Putamen (tissue), 1 donor: Measurements from ENCODE around the gene PLSCR3.

ENCODE experiments used
- DNase-seq: peaks from one replicate; pipeline ENCODE4 v3.0.0-alpha.2; 2016; ENCODE audit warnings: low spot score

The PLSCR3 gene

DNA sequence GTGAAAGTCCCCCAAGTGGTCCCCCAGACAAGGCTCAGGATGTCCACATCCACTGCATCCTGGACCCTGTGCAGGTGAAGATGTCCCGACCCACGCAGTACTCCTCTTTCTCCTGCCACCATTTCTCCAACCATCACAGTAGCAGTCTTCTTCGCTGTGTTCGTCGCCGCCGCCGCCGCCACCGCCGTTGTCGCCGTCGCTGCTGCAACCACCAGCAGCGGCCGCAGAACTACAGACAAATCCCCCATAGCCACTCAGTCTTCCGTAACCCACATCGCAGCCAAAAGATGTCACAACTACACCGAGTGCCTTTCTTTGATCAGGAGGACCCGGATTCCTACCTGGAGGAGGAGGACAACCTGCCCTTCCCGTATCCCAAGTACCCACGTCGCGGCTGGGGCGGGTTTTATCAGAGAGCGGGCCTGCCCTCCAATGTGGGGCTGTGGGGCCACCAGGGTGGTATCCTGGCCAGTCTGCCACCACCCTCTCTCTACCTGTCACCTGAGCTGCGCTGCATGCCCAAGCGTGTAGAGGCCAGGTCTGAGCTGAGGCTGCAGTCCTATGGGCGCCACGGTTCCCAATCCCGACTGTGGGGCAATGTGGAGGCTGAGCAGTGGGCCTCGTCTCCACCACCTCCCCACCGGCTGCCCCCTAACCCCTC lies 32.0 kb upstream of the PLSCR3 start:
- DNase-seq, result no peak

DNA sequence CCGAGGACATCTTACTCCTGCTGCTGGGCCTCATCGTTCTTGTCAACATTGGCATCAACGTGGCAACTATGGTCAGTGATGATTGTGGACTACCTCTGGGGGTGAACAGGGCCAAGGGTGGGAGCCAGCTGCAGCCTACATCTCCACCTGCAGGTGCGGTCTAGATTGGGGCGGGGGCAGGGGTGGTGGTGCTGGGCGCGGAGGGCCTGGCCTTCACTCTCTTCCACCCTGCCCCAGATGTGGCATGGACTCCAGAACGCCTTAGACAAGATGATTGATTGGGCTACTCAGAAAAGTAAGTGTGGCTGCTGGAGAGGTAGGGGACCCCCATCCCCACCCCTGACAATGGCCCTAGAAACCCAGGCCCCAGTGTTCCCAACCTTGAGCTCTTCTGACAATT lies 31.4 kb upstream of the PLSCR3 start:
- no peak for DNase-seq

DNA sequence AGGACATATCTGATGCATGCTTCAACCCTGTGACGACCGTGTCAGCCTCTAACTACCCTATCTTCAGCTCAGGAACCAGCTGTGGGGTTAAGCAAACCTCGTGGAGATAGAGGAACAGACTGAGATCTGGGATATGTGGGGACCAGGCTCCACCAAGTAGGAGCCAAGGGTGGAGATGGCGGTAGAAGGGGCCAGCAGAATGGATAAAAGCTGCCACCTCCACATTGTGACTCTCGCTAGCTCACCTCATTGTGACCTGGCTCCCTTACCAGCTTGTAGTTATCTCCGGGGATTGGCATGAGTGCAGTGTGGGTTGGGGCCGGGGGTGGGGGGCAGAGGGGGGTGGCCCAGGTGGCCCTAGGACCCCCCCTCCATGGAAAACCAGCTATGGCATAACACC lies 31.0 kb upstream of the PLSCR3 start, which contains the start of gene SPEM2:
Gene SPEM2 (plus strand): TSS at position 301 of the 400 bp plus-strand sequence. CDS start 73 bp downstream, at position 374.
- DNase-seq, result no peak

DNA sequence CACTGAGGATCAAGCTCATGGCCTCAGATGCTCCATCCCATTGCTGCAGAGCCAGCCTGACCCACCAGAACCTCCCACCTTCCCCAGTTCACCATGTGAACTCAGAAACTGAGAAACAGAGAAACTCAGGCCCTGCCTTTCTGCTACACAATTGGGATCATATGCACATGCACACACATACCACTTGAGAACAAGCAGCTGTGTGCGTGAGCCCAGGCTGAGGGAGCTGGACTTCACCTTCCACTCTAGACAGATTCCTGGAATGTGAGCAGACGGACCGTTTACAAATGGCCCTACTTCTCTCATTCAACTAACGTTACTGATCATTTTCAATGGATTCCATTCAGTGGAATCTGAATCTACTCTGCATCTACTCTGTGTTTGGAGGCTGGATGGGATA lies 29.4 kb upstream of the PLSCR3 start:
- DNase-seq, result no peak

DNA sequence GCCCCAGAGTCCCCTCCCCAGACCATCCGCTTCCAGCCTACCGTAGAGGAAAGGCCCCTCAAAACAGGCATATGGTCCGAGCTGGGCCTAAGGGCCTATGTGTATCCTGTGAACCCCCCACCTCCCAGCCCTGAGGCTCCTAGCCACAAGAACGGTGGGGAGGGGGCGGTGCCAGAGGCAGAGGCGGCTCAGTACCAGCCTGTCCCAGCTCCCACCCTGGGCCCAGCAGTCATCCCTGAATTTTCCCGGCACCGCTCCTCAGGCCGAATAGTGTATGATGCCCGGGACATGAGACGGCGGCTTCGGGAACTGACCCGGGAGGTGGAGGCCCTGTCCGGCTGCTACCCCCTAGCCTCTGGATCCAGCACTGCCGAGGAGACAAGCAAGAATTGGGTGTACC lies 26.9 kb upstream of the PLSCR3 start:
- DNase-seq, result no peak

DNA sequence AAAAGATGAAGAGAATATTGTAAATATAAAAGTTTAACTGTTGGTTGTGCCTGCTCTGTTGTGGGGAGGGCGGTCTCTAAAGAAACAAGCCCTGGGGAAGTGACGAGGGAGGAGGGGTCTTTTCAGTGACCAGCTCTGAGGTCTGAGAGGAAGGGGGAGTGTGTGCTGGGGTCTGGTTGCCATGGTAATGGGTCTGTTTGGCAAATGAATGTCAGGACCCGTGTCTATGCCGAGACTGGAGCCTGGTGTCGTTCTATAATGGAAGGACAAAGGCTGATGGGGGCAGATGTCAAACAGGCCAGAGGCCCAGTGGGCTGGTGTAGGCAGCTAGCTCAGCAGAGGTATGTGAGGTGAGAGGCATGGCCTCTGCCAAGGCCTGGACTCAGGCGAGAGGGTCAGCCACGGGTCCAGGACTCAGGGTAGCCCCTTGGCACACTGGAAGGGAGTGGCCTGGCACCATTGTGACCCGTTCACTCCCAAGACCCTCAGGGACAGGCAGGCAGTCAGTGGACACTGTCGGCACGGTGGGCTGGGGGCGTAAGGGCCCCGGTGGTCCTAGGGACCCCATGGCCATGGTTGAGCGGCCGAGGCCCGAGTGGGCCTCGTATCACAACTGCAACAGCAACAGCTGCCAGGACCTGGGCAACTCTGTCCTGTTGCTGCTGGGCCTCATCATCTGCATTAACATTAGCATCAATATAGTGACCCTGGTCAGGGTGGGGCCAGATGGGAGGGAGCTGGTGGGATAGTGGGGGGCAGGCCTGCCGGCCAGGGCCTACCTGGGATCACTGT lies 25.7 kb upstream of the PLSCR3 start, which contains the start of gene SPEM1:
Gene SPEM1 (plus strand): TSS at position 506 of the 792 bp plus-strand sequence. CDS start 61 bp downstream, at position 567.
- DNase-seq, result no peak

DNA sequence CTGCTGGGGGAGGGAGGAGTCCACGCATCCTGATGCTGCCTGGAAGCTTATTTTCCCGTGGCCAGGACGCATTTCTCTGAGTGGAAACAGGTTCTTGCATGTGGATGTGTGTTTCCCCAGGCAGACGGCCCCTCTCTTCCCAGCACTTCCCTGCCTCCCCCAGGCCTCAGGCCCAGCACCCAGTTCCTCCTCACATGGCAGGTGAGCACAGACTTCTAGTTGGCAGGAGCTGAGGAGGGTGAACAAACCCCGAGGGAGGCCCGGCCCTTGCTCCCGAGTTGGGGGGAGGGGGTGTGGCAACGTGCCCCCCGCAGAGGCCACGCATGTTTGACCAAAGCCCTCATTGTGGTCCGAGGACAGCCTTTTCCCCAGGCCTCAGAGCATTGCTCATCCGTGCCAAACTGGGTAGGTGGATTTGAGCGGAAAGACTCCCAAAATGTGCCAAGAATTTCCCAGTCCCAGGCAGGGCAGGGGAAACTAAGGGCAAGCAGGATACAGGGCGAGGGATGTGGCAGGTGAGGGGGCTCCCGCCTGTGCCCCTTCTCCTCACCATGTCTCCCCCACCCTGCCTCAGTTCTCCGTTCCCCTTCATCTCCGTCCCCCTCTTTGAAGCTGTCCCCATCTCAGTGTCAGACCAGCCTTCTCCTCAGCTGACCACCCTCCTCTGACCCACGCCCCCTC lies 24.3 kb upstream of the PLSCR3 start:
- DNase-seq, result no peak

DNA sequence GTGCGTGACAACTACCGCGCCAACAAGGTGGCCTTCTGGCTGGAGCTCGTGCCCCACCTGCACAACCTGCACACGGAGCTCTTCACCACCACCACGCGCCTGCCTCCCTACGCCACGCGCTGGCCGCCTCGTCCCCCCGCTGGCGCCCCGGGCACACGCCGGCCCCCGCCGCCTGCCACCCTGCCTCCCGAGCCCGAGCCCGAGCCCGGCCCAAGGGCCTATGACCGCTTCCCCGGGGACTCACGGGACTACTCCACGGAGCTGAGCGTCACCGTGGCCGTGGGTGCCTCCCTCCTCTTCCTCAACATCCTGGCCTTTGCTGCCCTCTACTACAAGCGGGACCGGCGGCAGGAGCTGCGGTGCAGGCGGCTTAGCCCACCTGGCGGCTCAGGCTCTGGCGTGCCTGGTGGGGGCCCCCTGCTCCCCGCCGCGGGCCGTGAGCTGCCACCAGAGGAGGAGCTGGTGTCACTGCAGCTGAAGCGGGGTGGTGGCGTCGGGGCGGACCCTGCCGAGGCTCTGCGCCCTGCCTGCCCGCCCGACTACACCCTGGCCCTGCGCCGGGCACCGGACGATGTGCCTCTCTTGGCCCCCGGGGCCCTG lies 22.8 kb upstream of the PLSCR3 start:
- no peak for DNase-seq

DNA sequence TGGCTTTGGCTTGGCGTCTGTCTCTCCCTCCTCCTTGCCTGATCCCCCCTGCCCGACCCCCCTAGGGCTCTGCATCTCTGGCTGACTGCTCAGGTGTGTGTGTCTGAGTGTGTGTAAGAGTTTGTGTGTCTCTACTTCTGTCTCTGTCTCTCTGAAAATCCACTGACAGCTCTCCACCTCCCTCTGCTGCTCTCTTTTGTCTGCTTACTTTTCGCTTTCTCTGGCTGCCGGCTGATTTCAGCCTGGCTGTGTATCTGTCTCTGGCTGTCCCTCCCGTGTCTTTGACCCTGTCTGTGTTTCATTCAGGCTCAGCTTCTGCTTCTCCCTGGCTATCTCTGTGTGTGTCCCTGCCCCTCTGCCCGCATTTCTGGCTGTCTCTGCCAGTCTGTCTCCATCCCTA lies 22.0 kb upstream of the PLSCR3 start:
- no peak for DNase-seq

DNA sequence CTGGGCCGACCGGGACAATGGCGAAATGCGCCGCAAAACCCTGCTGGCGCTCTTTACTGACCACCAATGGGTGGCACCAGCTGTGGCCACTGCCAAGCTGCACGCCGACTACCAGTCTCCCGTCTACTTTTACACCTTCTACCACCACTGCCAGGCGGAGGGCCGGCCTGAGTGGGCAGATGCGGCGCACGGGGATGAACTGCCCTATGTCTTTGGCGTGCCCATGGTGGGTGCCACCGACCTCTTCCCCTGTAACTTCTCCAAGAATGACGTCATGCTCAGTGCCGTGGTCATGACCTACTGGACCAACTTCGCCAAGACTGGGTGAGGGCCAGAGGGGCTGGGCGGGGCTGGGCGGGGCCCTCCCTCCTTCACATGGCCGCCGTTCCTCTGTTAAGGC lies 21.5 kb upstream of the PLSCR3 start:
- no peak for DNase-seq

DNA sequence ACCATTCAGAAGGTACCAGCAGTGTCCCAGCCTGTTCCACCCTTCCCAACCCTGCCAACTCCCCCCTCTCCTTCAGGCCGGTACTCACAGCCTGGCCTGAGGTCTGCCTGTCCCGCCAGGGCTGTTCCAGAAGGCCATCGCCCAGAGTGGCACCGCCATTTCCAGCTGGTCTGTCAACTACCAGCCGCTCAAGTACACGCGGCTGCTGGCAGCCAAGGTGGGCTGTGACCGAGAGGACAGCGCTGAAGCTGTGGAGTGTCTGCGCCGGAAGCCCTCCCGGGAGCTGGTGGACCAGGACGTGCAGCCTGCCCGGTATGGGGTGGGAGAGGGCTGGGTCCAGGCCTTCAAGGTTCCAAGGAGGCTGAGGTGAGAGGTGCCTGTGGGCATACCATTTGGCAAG lies 20.5 kb upstream of the PLSCR3 start:
- DNase-seq, result no peak

DNA sequence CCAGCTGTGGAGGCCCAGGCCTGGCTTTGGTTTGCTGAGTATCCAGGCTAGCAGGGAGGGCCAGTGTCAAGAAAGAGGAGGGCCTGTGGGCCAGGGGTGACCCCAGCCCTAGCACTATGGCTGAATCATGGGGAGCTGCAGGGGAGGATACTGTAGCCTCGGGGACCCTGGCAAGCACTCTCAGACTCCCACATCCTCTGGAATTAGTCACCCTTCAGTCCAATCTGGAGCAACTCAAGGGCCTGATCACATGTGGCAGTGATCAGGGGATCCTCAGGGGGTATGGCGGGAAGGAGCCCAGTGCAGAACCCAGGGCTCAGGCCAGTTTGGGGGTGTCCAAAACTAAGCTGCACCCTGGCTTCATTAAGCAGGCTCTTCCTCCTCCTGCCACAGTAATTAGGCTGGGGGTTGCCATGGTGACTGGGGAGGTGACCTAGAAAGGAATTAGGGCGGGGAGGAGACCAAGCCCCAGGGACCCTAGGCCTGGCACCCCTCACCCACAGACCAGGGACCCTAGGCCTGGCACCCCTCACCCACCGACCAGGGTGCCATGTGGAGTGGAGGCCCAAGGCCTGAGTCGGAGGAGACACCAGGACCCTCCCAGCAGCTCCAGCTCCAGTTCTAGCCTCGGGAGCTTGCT lies 19.1 kb upstream of the PLSCR3 start:
- no peak for DNase-seq

DNA sequence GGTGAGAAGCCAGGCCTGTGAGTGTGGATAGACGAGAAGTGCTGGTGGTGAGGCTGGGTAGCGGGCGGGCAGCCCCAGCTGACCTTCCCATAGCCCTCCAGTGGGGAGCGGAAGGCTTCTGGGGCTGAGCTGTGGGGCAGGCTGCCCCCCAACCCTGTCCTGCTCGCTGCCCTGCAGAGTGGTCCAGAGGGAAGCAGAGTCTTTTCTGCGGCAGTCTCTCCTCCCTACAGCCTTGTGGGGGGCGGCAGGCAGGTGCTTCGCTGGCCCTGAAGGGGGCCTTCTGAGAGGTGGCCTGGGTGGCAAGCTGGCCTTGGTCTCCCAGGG lies 17.1 kb upstream of the PLSCR3 start:
- no peak for DNase-seq

DNA sequence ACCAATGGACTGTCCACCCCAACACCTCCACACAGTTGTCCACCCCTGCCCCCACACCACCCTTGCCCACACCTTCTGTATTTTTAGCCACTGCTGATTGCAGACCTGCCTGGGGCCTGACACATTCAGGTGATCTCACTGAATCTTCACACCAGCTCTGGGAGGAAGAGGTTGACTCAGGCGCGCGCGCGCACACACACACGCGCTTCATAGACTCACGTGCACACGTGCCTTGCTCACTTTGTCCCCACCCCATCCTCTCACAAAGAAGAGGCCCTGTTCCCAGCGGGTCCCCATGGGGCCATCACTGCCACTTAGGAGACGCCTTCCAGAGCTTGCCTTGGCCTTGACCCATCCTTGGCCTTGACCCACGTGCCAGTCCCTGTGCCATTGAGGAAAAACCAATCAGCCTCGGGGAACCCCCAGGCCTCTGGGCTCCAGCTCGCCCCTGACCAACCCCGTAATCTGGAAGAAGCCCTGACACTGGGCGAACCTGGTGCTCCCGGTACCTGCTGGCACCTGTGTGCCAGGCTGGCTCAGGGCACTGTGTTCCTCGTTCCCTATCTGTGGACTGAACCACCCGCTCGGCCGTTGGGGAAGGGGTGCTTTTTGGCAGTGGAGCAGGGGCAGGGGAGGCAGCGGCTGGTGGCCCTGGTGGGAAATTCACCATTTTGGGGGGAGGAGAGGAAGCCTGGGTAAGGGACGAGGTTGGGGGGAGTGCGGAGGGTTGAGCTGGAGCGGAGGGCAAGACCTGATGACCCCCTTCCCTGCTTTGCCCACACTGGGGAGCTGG lies 16.5 kb upstream of the PLSCR3 start:
- DNase-seq, result no peak

DNA sequence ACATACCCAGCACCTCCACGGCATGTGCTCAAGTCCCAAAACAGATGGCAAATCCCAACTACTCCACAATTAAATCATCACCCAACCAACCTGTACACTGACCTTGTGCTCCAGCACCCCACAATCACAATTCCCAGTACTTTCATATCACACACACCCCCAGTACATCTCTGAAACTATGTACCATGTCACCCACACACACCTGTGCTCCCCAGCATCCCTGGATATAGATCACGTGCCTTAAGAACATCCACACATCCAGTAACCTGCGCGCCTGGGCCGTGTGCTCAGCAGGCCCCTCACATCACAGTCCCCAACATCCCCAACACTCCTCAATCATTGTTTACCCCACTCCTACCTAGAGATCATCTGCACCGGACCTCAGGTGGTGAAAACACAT lies 15.4 kb upstream of the PLSCR3 start:
- DNase-seq, result no peak

DNA sequence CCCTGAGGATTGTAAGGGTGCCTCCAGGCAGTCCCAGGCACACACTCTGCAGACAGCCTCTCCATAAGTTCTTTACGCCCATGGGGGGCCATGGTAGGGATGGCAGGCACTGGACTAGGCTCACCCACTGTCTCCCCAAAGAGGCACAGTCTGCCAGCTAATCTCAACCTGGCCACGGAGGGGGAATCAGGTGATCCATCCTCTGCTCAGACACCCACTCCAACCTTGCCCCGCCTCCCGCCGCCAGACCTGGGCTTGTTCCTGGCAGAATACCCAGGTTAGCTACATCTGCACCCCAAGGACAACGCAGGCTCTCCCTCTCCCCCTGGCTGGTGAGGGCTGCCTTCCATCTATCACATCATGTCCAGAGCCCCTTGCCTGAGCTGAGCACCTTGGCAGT lies 14.5 kb upstream of the PLSCR3 start:
- no peak for DNase-seq

DNA sequence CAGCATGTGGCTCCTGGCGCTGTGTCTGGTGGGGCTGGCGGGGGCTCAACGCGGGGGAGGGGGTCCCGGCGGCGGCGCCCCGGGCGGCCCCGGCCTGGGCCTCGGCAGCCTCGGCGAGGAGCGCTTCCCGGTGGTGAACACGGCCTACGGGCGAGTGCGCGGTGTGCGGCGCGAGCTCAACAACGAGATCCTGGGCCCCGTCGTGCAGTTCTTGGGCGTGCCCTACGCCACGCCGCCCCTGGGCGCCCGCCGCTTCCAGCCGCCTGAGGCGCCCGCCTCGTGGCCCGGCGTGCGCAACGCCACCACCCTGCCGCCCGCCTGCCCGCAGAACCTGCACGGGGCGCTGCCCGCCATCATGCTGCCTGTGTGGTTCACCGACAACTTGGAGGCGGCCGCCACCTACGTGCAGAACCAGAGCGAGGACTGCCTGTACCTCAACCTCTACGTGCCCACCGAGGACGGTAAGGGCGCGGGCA lies 14.0 kb upstream of the PLSCR3 start:
- DNase-seq, result no peak

DNA sequence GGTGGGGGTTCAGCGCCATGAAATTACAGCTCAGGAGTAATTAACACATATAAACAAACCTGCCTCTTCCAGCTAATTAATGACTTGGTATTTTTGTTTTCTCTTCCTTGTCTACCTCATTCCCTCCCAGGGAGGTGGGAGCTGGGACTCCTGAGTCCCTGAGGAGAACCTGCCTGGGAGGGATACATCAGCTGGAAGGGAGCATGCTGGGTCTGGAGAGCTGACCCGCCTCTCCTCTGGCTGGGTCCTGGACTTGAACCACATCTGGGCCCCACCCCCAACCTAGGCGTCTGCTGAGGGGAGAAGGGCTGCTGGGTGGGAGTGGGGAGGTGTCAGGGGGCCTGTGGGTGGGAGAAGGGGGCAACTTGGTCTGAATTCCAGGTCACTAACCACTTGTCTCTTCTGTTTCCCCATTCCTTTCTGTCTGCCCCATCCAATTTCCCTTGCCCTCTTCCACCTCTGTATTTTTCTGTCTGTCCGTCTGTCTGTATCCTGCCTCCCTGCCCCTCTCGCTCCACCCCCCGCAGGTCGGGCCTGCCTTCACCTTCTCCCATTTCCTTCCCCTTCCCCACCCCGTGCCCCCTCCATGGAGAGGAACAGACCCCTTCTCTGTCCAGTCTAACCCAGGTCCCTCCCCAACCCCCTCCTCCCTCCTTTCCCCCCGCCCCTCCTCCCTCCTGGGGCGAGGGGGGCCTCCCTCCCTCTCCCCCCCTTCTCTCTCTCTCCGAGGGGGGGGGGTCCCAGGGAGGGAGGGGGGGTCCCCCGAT lies 13.3 kb upstream of the PLSCR3 start, which contains the start of gene NLGN2:
Gene NLGN2 (plus strand): TSS at position 361 of the 767 bp plus-strand sequence. CDS start 411 bp downstream, outside the sequence.
- DNase-seq, result no peak

DNA sequence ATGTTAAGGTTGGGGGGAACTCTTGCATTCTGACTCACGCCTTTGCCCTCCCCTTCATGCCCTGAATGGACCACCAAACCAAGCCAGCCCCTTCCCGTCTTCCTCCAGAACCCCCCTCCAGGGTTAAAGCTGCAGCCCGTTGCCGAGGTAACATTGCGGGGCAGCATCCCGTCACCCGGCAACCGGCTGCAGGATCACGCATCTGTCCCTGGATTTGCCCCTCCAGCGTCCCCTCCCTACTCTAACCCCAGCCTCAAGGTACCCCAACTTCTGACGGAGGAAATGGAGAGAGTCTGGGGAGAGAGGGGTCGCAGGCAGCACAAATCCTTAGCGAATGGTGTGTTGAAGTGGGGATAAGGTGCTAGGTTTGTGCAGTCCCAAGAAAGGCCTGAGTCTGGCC lies 12.8 kb upstream of the PLSCR3 start:
- no peak for DNase-seq

DNA sequence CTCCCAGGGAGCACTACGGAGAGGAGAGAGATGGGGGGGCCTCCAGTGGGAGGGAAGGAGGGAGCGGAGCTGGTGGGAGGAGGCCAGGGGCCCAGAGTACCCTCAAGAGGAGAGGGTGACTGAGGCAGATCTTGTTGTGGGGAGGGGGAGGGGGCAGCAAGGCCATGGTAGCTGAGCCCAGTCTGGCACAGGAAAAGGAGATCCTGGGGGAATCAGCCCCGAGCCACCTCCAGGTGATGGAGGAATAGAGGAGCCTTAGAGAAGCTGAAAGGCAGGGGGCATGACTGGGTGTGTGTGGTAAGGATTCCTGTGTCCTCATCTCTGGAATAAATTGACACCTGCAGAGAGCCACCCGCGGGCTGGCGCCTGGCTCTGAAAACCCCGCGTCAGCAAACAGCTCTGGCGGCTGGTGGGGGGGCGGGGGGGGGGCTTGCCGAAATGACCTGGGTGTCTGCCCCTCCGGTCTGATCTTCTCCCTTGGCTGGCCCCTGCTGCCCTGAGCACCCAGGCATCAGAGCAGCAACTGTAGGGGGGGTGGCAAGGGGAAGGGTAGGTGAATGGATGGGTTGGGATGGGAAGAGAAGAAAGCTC lies 12.0 kb upstream of the PLSCR3 start:
- DNase-seq, result no peak
